ENCODE data around the gene TTLL4. TPM values are rescaled to one million over a fixed set of nuclear protein-coding genes. Genes with fewer than 3 reads are reported as not detected.
A peak's percentile ranks its signal among the peaks of the same experiment; 100 is the strongest.

TTLL4 gene
- total RNA-seq, 2 experiments from 2014 or later: 38.2 to 68.0 TPM

DNA sequence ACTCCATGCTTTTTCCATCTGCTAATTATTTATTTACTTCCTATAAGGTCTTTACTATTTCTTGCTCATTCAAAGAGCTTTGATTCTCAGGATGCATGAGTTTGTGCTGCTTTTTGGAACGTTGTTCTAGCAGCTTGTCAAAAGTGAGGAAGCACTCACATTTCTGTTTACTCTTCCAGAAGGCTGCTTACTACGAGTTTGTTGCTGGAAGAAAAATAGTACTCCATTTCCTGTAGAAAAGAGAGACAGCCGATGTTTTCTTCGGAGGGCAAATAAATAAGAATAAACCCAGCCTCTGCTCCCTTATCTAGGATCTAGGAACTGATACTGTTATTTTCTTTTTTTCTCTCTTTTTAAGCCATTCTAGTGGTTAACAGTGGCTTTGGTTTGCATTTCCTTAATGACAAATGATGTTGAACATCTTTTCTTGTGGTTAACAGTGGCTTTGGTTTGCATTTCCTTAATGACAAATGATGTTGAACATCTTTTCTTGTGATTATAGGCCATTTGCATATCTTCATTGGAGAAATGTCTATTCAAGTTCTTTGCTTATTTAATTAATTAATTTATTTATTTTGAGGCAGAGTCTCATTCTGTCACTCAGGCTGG lies 91.9 kb downstream of the TTLL4 start:
- no peak for DNase-seq (ENCODE audit: low spot score)
- CTCF ChIA-PET (ENCODE audit: unreplicated experiment): no interaction called here
- Histone ChIP-seq H4K20me1 (ENCODE audit: insufficient read depth, low read length) (no peaks in the 10 kb centered on the region), H3K4me1 (ENCODE audit: insufficient read depth, low read length, poor library complexity, severe bottlenecking) (peaks cover 3% of the 10 kb centered on the region), H3K36me3 (ENCODE audit: insufficient read depth, low read length) (no peaks in the 10 kb centered on the region), H3K4me2 (ENCODE audit: low read length) (peak overlapping the region; percentile 22; the same call in 1 of the 2 replicates), H3K4me3 (ENCODE audit: low read depth, low read length, poor library complexity, severe bottlenecking) (no peak overlapping the region), H2AFZ (ENCODE audit: low read length) (no peak overlapping the region), H3K9me2 (ENCODE audit: insufficient read depth, low read length) (no peaks in the 10 kb centered on the region), H3K9me3 (ENCODE audit: low read length) (0 out of 2 replicates have a peak, but pooled peaks cover 6% of the 10 kb centered on the region), H3K27ac (ENCODE audit: low read depth, low read length, poor library complexity, severe bottlenecking) (no peak overlapping the region), H3K79me2 (ENCODE audit: insufficient read depth, low read depth, low read length) (no peaks in the 10 kb centered on the region)
- no TSS peak for BruUV-seq (replicated peaks)
- TF ChIP-seq, protein P1, sequence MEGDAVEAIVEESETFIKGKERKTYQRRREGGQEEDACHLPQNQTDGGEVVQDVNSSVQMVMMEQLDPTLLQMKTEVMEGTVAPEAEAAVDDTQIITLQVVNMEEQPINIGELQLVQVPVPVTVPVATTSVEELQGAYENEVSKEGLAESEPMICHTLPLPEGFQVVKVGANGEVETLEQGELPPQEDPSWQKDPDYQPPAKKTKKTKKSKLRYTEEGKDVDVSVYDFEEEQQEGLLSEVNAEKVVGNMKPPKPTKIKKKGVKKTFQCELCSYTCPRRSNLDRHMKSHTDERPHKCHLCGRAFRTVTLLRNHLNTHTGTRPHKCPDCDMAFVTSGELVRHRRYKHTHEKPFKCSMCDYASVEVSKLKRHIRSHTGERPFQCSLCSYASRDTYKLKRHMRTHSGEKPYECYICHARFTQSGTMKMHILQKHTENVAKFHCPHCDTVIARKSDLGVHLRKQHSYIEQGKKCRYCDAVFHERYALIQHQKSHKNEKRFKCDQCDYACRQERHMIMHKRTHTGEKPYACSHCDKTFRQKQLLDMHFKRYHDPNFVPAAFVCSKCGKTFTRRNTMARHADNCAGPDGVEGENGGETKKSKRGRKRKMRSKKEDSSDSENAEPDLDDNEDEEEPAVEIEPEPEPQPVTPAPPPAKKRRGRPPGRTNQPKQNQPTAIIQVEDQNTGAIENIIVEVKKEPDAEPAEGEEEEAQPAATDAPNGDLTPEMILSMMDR (conservative IDR thresholded peaks at IDR 0.05; ENCODE audit: low read length): no peak
- no peak for TF ChIP-seq EZH2phosphoT487 (IDR thresholded peaks at IDR 0.05; ENCODE audit: borderline replicate concordance, low read depth, low read length)
- intact Hi-C loops (cut with micrococcal nuclease; ENCODE audit: unreplicated experiment): no loop called here
- POLR2A ChIA-PET: interaction anchor here (0.7 kb wide), 2 partner anchors 163 to 667 kb away, joined by 3 to 4 read pairs; no protein-coding TSS in a partner anchor

DNA sequence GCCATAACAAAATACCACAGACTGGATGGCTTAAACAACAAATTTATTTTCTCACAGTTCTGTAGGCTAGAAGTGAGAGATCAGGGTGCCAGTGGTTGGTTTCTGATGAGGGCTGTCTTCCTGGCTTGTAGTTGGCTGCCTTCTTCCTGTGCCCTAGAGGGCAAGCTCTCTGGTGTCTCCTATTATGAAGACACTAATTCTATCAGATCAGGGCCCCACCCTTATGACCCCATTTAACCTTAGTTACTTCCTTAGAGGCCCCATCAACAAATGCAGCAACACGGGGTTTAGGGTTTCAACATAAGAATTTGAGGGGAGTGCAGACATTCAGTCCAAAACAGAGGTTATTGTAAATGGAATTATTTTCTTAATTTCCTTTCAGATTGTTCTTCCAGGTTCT lies 94.2 kb downstream of the TTLL4 start:
- intact Hi-C loops (cut with micrococcal nuclease; ENCODE audit: unreplicated experiment): no loop called here
- CTCF ChIA-PET (ENCODE audit: unreplicated experiment): no interaction called here
- Histone ChIP-seq H2AFZ (ENCODE audit: low read length) (no peak overlapping the region), H3K9me3 (ENCODE audit: low read length) (0 out of 2 replicates have a peak, but pooled peaks cover 6% of the 10 kb centered on the region), H3K4me3 (ENCODE audit: low read depth, low read length, poor library complexity, severe bottlenecking) (no peak overlapping the region), H3K9me2 (ENCODE audit: insufficient read depth, low read length) (no peaks in the 10 kb centered on the region), H4K20me1 (ENCODE audit: insufficient read depth, low read length) (no peaks in the 10 kb centered on the region), H3K27ac (ENCODE audit: low read depth, low read length, poor library complexity, severe bottlenecking) (no peak overlapping the region), H3K36me3 (ENCODE audit: insufficient read depth, low read length) (no peaks in the 10 kb centered on the region), H3K4me2 (ENCODE audit: low read length) (no peak overlapping the region), H3K4me1 (ENCODE audit: insufficient read depth, low read length, poor library complexity, severe bottlenecking) (peaks cover 3% of the 10 kb centered on the region), H3K79me2 (ENCODE audit: insufficient read depth, low read depth, low read length) (no peaks in the 10 kb centered on the region)
- BruUV-seq (replicated peaks): no TSS peak
- no peak for DNase-seq (ENCODE audit: low spot score)
- POLR2A ChIA-PET: no interaction called here
- TF ChIP-seq EZH2phosphoT487 (IDR thresholded peaks at IDR 0.05; ENCODE audit: borderline replicate concordance, low read depth, low read length): no peak
- TF ChIP-seq, protein P1 (conservative IDR thresholded peaks at IDR 0.05; ENCODE audit: low read length): no peak

Other genes starting within 250 kb of the TTLL4 start
- gene USP37, start 142.5 kb upstream of the TTLL4 start, total RNA-seq (2014; rRNA removed; shearing (Covaris generic)): 23.3 and 31.4 TPM in 2 replicates
- 32.4 and 33.0 TPM in 2 replicates for gene USP37, start 142.5 kb upstream of the TTLL4 start, total RNA-seq (2022)
- 67.8 and 71.6 TPM in 2 replicates for gene CNOT9, start 142.0 kb upstream of the TTLL4 start, total RNA-seq (2014; rRNA removed; shearing (Covaris generic))
- gene CNOT9, start 142.0 kb upstream of the TTLL4 start, total RNA-seq (2022): 92.2 and 94.2 TPM in 2 replicates
- 0.25 and 1.2 TPM in 2 replicates for gene PLCD4, start 102.9 kb upstream of the TTLL4 start, total RNA-seq (2014; rRNA removed; shearing (Covaris generic))
- gene PLCD4, start 102.9 kb upstream of the TTLL4 start, total RNA-seq (2022): 0.48 TPM in 1 of 2 replicates, not detected in the other
- 29.9 and 37.6 TPM in 2 replicates for gene ZNF142, start 51.2 kb upstream of the TTLL4 start, total RNA-seq (2014; rRNA removed; shearing (Covaris generic))
- 61.3 and 62.5 TPM in 2 replicates for gene ZNF142, start 51.2 kb upstream of the TTLL4 start, total RNA-seq (2022)
- gene BCS1L, start 51.2 kb upstream of the TTLL4 start, total RNA-seq (2014; rRNA removed; shearing (Covaris generic)): 48.0 and 57.3 TPM in 2 replicates
- 54.9 and 60.8 TPM in 2 replicates for gene BCS1L, start 51.2 kb upstream of the TTLL4 start, total RNA-seq (2022)
- 25.5 and 25.8 TPM in 2 replicates for gene RNF25, start 38.8 kb upstream of the TTLL4 start, total RNA-seq (2014; rRNA removed; shearing (Covaris generic))
- 24.0 and 25.7 TPM in 2 replicates for gene RNF25, start 38.8 kb upstream of the TTLL4 start, total RNA-seq (2022)
- 9.7 and 13.4 TPM in 2 replicates for gene STK36, start 38.7 kb upstream of the TTLL4 start, total RNA-seq (2014; rRNA removed; shearing (Covaris generic))
- gene STK36, start 38.7 kb upstream of the TTLL4 start, total RNA-seq (2022): 21.1 and 25.4 TPM in 2 replicates
- gene CYP27A1, start 71.3 kb downstream of the TTLL4 start, total RNA-seq (2014; rRNA removed; shearing (Covaris generic)): 0.15 TPM in 1 of 2 replicates, not detected in the other
- gene CYP27A1, start 71.3 kb downstream of the TTLL4 start, total RNA-seq (2022): 0.23 TPM in 1 of 2 replicates, not detected in the other
- gene PRKAG3, start 121.0 kb downstream of the TTLL4 start, total RNA-seq (2014; rRNA removed; shearing (Covaris generic)): not detected in 2 replicates
- gene PRKAG3, start 121.0 kb downstream of the TTLL4 start, total RNA-seq (2022): not detected in 2 replicates
- not detected in 2 replicates for gene WNT6, start 149.0 kb downstream of the TTLL4 start, total RNA-seq (2014; rRNA removed; shearing (Covaris generic))
- 0.74 and 1.8 TPM in 2 replicates for gene WNT6, start 149.0 kb downstream of the TTLL4 start, total RNA-seq (2022)
- gene WNT10A, start 170.0 kb downstream of the TTLL4 start, total RNA-seq (2014; rRNA removed; shearing (Covaris generic)): 3.6 and 5.5 TPM in 2 replicates
- 6.4 and 11.4 TPM in 2 replicates for gene WNT10A, start 170.0 kb downstream of the TTLL4 start, total RNA-seq (2022)
- 0.09 and 0.41 TPM in 2 replicates for gene CDK5R2, start 248.8 kb downstream of the TTLL4 start, total RNA-seq (2014; rRNA removed; shearing (Covaris generic))
- 0.57 and 0.63 TPM in 2 replicates for gene CDK5R2, start 248.8 kb downstream of the TTLL4 start, total RNA-seq (2022)

Measured in OCI-LY7 (cell line).